H9 (cell line): Measurements from ENCODE around the gene ACSL4. TPM values are rescaled to one million over a fixed set of nuclear protein-coding genes. Genes with fewer than 3 reads are reported as not detected.

Experiments
- DNase-seq: peaks from one replicate; pipeline ENCODE4 v3.0.0-alpha.2; 2017
- H2AFZ ChIP-seq: one replicate; pipeline ENCODE4 v1.6.1; 2013; ENCODE audit warnings: mild to moderate bottlenecking, low read length, control low read depth, moderate library complexity
- H2AK5ac ChIP-seq: 2 replicates; pipeline ENCODE4 v1.6.1; 2013; ENCODE audit warnings: low read length, control low read depth, mixed read lengths; ENCODE audit not compliant: insufficient read length
- H2BK120ac ChIP-seq: one replicate; pipeline ENCODE4 v1.6.1; 2013; ENCODE audit warnings: low read depth, mild to moderate bottlenecking, low read length, control low read depth, inconsistent platforms; ENCODE audit not compliant: poor library complexity, severe bottlenecking
- H2BK12ac ChIP-seq: 2 replicates; pipeline ENCODE4 v1.6.1; 2013; ENCODE audit warnings: low read length, control low read depth, mixed read lengths, low read depth; ENCODE audit not compliant: insufficient read length
- H2BK15ac ChIP-seq: 2 replicates; pipeline ENCODE4 v1.6.1; 2013; ENCODE audit warnings: low read depth, low read length, control low read depth
- H2BK20ac ChIP-seq: one replicate; pipeline ENCODE4 v1.6.1; 2013; ENCODE audit warnings: low read depth, mild to moderate bottlenecking, low read length, control low read depth, inconsistent platforms; ENCODE audit not compliant: poor library complexity, severe bottlenecking
- H2BK5ac ChIP-seq: 2 replicates; pipeline ENCODE4 v1.6.1; 2013; ENCODE audit warnings: low read length, control low read depth, mixed read lengths; ENCODE audit not compliant: insufficient read length
- H3K14ac ChIP-seq: 2 replicates; pipeline ENCODE4 v1.6.1; 2013; ENCODE audit warnings: low read length, control low read depth; ENCODE audit not compliant: insufficient read depth
- H3K18ac ChIP-seq: 2 replicates; pipeline ENCODE4 v1.6.1; 2013; ENCODE audit warnings: low read depth, mild to moderate bottlenecking, mixed read lengths, low read length, control low read depth; ENCODE audit not compliant: insufficient read length
- H3K23ac ChIP-seq: 2 replicates; pipeline ENCODE4 v1.6.1; 2013; ENCODE audit warnings: low read length, control low read depth, mixed read lengths, low read depth; ENCODE audit not compliant: insufficient read length
- H3K23me2 ChIP-seq: 2 replicates; pipeline ENCODE4 v1.6.1; 2013; ENCODE audit warnings: low read depth, mild to moderate bottlenecking, mixed read lengths, low read length, control low read depth; ENCODE audit not compliant: insufficient read length, poor library complexity, severe bottlenecking
- H3K27ac ChIP-seq: 2 replicates; pipeline ENCODE4 v1.5.1; 2013; ENCODE audit warnings: low read length, control low read depth, mixed read lengths, low read depth; ENCODE audit not compliant: insufficient read length
- H3K27me3 ChIP-seq: 2 replicates; pipeline ENCODE4 v1.6.1; 2013; ENCODE audit warnings: low read length, control low read depth, inconsistent platforms; ENCODE audit not compliant: insufficient read depth
- H3K4ac ChIP-seq: 2 replicates; pipeline ENCODE4 v1.6.1; 2013; ENCODE audit warnings: low read depth, mild to moderate bottlenecking, control low read depth, inconsistent platforms, low read length, moderate library complexity
- H3K4me1 ChIP-seq: 2 replicates; pipeline ENCODE4 v1.6.1; 2013; ENCODE audit warnings: low read length, control low read depth, inconsistent platforms; ENCODE audit not compliant: insufficient read depth
- H3K4me2 ChIP-seq: 2 replicates; pipeline ENCODE4 v1.6.1; 2013; ENCODE audit warnings: low read length, control low read depth, mixed read lengths; ENCODE audit not compliant: insufficient read length, insufficient read depth
- H3K56ac ChIP-seq: 2 replicates; pipeline ENCODE4 v1.6.1; 2013; ENCODE audit warnings: low read depth, mild to moderate bottlenecking, mixed read lengths, low read length, control low read depth; ENCODE audit not compliant: insufficient read length
- H3K79me1 ChIP-seq: 2 replicates; pipeline ENCODE4 v1.6.1; 2013; ENCODE audit warnings: low read depth, mild to moderate bottlenecking, moderate library complexity, low read length, control low read depth, inconsistent platforms; ENCODE audit not compliant: insufficient read depth, poor library complexity, severe bottlenecking
- H3K79me2 ChIP-seq: 2 replicates; pipeline ENCODE4 v1.6.1; 2013; ENCODE audit warnings: low read length, control low read depth, inconsistent platforms; ENCODE audit not compliant: insufficient read depth
- H3K9ac ChIP-seq: 2 replicates; pipeline ENCODE4 v1.6.1; 2013; ENCODE audit warnings: low read length, control low read depth, mixed read lengths; ENCODE audit not compliant: insufficient read length; ENCODE audit errors: extremely low read depth
- H3K9me3 ChIP-seq: one replicate; pipeline ENCODE4 v1.6.1; 2013; ENCODE audit warnings: low read depth, low read length, inconsistent platforms; ENCODE audit not compliant: control insufficient read depth
- H3T11ph ChIP-seq: one replicate; pipeline ENCODE4 v1.6.1; 2013; ENCODE audit warnings: mild to moderate bottlenecking, low read length, control low read depth, inconsistent platforms
- H4K20me1 ChIP-seq: one replicate; pipeline ENCODE4 v1.6.1; 2013; ENCODE audit not compliant: control insufficient read depth, insufficient read length, insufficient read depth
- H4K5ac ChIP-seq: 2 replicates; pipeline ENCODE4 v1.6.1; 2013; ENCODE audit warnings: low read depth, mild to moderate bottlenecking, mixed read lengths, low read length, control low read depth; ENCODE audit not compliant: insufficient read length
- H4K8ac ChIP-seq: replicated peaks from 2 replicates; pipeline ENCODE4 v1.6.1; 2013; ENCODE audit warnings: low read length, control low read depth, mixed read lengths, low read depth; ENCODE audit not compliant: insufficient read length
- H4K91ac ChIP-seq: 2 replicates; pipeline ENCODE4 v1.6.1; 2013; ENCODE audit warnings: low read depth, mild to moderate bottlenecking, moderate library complexity, mixed read lengths, low read length, control low read depth; ENCODE audit not compliant: insufficient read length
- H3K27ac Mint-ChIP-seq, 3 experiments: 2 replicates in 2 of 3; 3 replicates in 1 of 3; pipeline ENCODE4 v1.8.0; 2020 to 2021; ENCODE audit warnings: mixed read lengths in 3 of 3, mild to moderate bottlenecking in 1 of 3, moderate library complexity in 1 of 3
- H3K27me3 Mint-ChIP-seq: 2 replicates; pipeline ENCODE4 v1.8.0; 2021; ENCODE audit warnings: low read depth, mild to moderate bottlenecking, moderate library complexity, mixed read lengths
- H3K36me3 Mint-ChIP-seq, 3 experiments: 2 replicates in 2 of 3; 3 replicates in 1 of 3; pipeline ENCODE4 v1.8.0; 2020 to 2021; ENCODE audit warnings: low read depth in 3 of 3, mixed read lengths in 3 of 3; ENCODE audit not compliant: insufficient read depth in 1 of 3
- H3K4me1 Mint-ChIP-seq, 2 experiments: 2 replicates each; pipeline ENCODE4 v1.8.0; 2020; ENCODE audit warnings: mixed read lengths in 2 of 2
- H3K4me3 Mint-ChIP-seq, 2 experiments: 2 replicates in 1 of 2; 3 replicates in 1 of 2; pipeline ENCODE4 v1.8.0; 2020 to 2021; ENCODE audit warnings: mild to moderate bottlenecking in 2 of 2, mixed read lengths in 2 of 2, moderate library complexity in 1 of 2
- H3K9me3 Mint-ChIP-seq, 2 experiments: 2 replicates in 1 of 2; 3 replicates in 1 of 2; pipeline ENCODE4 v1.8.0; 2020; ENCODE audit warnings: mild to moderate bottlenecking in 2 of 2, mixed read lengths in 2 of 2, moderate library complexity in 1 of 2
- WGBS: extraction: QIAGEN DNeasy Blood & Tissue Kit; methylation state at CpG from one replicate; pipeline ENCODE4 v1.1.7; 2013; ENCODE audit warnings: missing lambda C conversion rate, low lambda C conversion rate, mixed read lengths; ENCODE audit not compliant: insufficient read length; ENCODE audit errors: extremely low coverage; 5-methylcytosine and 5-hydroxymethylcytosine counted together
- total RNA-seq: library from RNA; stranded (reverse); gene quantifications from 2 replicates; pipeline ENCODE4 v1.2.1, GENCODE V29; 2021
- TF ChIP-seq, protein P1 (sequence below): fragments of 200-600 bp; sonication (generic); conservative IDR thresholded peaks from 3 replicates; pipeline ENCODE4 v1.8.0; 2021; ENCODE audit warnings: antibody characterized with exemption, mild to moderate bottlenecking

ACSL4 gene
- total RNA-seq, 1 experiment from 2014 or later, result 41.6 TPM

DNA sequence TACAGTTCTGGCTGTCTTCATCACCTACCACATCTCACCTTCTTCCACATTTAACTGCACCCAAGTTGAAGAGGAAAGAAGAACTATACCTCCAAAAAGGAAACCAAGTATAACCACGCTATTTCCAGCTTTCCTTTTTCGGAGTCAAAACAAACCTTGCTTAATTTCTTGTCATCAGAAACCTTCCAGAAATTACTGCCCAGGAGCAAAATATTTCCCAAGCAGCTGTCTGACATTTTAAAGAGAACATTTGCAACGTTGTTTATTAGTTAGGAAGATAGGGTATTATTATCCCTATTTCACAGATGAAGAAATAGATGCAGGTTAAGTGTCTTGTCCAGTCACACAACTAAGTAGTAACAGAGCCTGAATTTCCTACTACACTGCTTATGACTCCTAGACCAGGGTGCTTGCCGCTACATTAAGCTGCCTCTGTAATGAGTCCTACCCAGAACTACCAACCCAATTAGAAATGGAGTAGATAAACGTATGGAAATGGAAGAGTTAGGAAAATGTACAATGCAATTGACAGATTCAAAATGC lies 2.2 kb upstream of the ACSL4 start:
- H3T11ph ChIP-seq, result no peak overlapping the region
- no peak overlapping the region for H3K4me2 ChIP-seq
- H4K20me1 ChIP-seq, result no peaks in the 10 kb centered on the region
- no peak overlapping the region for H3K27ac Mint-ChIP-seq
- H4K5ac ChIP-seq, result no peak overlapping the region
- H3K79me2 ChIP-seq, result peaks cover 2% of the 10 kb centered on the region; the same call in 1 of the 2 replicates
- H4K91ac ChIP-seq, result no peak overlapping the region
- H3K9me3 Mint-ChIP-seq, result no peaks in the 10 kb centered on the region; a peak in 2 of 5 replicates
- H2AFZ ChIP-seq, result no peak overlapping the region
- peaks cover 2% of the 10 kb centered on the region for H3K79me1 ChIP-seq
- no CpG with 5 or more reads among the region's 5 CpGs for WGBS
- no peak for DNase-seq
- no peak overlapping the region for H2AK5ac ChIP-seq
- no peak overlapping the region for H3K23ac ChIP-seq
- H3K4me1 Mint-ChIP-seq, result peaks cover 13 to 18% of the 10 kb centered on the region in 2 experiments
- H3K4me1 ChIP-seq, result no peaks in the 10 kb centered on the region; the same call in 1 of the 2 replicates
- TF ChIP-seq, protein P1, sequence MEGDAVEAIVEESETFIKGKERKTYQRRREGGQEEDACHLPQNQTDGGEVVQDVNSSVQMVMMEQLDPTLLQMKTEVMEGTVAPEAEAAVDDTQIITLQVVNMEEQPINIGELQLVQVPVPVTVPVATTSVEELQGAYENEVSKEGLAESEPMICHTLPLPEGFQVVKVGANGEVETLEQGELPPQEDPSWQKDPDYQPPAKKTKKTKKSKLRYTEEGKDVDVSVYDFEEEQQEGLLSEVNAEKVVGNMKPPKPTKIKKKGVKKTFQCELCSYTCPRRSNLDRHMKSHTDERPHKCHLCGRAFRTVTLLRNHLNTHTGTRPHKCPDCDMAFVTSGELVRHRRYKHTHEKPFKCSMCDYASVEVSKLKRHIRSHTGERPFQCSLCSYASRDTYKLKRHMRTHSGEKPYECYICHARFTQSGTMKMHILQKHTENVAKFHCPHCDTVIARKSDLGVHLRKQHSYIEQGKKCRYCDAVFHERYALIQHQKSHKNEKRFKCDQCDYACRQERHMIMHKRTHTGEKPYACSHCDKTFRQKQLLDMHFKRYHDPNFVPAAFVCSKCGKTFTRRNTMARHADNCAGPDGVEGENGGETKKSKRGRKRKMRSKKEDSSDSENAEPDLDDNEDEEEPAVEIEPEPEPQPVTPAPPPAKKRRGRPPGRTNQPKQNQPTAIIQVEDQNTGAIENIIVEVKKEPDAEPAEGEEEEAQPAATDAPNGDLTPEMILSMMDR, result no peak
- H2BK15ac ChIP-seq, result no peak overlapping the region
- H2BK120ac ChIP-seq, result no peak overlapping the region
- no peak overlapping the region for H3K18ac ChIP-seq
- peaks cover 11% of the 10 kb centered on the region for H3K27me3 Mint-ChIP-seq
- no peak overlapping the region for H3K27ac ChIP-seq
- no peak overlapping the region for H3K56ac ChIP-seq
- H3K4ac ChIP-seq, result no peak overlapping the region
- H3K27me3 ChIP-seq, result no peaks in the 10 kb centered on the region
- no peak overlapping the region for H3K14ac ChIP-seq
- peaks cover 13% of the 10 kb centered on the region for H3K23me2 ChIP-seq
- no peaks in the 10 kb centered on the region for H3K9me3 ChIP-seq
- H2BK12ac ChIP-seq, result no peak overlapping the region
- H3K4me3 Mint-ChIP-seq, result no peak overlapping the region
- no peak overlapping the region for H2BK20ac ChIP-seq
- peaks cover 0 to 5% (median 3%) of the 10 kb centered on the region in 3 experiments; a peak in 3 of 7 replicates for H3K36me3 Mint-ChIP-seq
- no peak overlapping the region for H3K9ac ChIP-seq
- no peak overlapping the region for H2BK5ac ChIP-seq
- no peak overlapping the region for H4K8ac ChIP-seq
